B cell (primary cell): ENCODE measurements around the gene RPL37. TPM values are rescaled to one million over a fixed set of nuclear protein-coding genes. Genes with fewer than 3 reads are reported as not detected.

Source experiments
- ATAC-seq: fragments of 200-7000 bp; cut with Tn5 transposase; one replicate; pipeline ENCODE4 v1.10.0; 2021; ENCODE audit warnings: low read depth, mild to moderate bottlenecking, moderate number of reproducible peaks, moderate library complexity
- CTCF ChIA-PET: fragments of 350-600 bp; sonication (Branson Sonifier 250); formaldehyde crosslinking; loops from one replicate; lab custom pipeline; 2021; ENCODE audit warnings: antibody characterized with exemption, inconsistent platforms; lab: Charles Lee
- POLR2A ChIA-PET: fragments of 350-600 bp; sonication (Branson Sonifier 250); formaldehyde crosslinking; loops from one replicate; lab custom pipeline; 2021; ENCODE audit warnings: antibody characterized with exemption; lab: Charles Lee
- DNase-seq: peaks from one replicate; pipeline ENCODE4 v3.0.0; 2013
- H2AFZ ChIP-seq: 2 replicates; pipeline ENCODE4 v1.6.1; 2012; ENCODE audit warnings: mild to moderate bottlenecking, low read depth, low read length; ENCODE audit not compliant: insufficient read depth, poor library complexity, severe bottlenecking
- H3K27ac ChIP-seq, 2 donors: 1 replicate in 1 of 2; 2 replicates in 1 of 2; pipeline ENCODE4 v1.5.1; 2012 to 2013; ENCODE audit warnings: low read length in 2 of 2, mild to moderate bottlenecking in 2 of 2, moderate library complexity in 1 of 2
- H3K27me3 ChIP-seq, 4 experiments: fragments of 200-600 bp in 1 of 4; sonication (generic) in 1 of 4; replicated peaks in 1 of 4; 1 replicate in 2 of 4; 2 replicates in 2 of 4; pipeline versions ENCODE4 v1.6.1 to v1.7.0; 2013 to 2016; ENCODE audit warnings: low read length in 3 of 4, mild to moderate bottlenecking in 2 of 4, mixed read lengths in 1 of 4, moderate library complexity in 1 of 4; ENCODE audit not compliant: insufficient read depth in 4 of 4, control insufficient read depth in 3 of 4; ENCODE audit errors: control extremely low read depth in 1 of 4
- H3K36me3 ChIP-seq, 2 experiments: replicated peaks in 1 of 2; 1 replicate in 1 of 2; 2 replicates in 1 of 2; pipeline versions ENCODE4 v1.6.1 to v1.7.1; 2013; ENCODE audit warnings: low read length in 1 of 2; ENCODE audit not compliant: insufficient read depth in 2 of 2, control insufficient read depth in 1 of 2; ENCODE audit errors: control extremely low read depth in 1 of 2, extremely low read depth in 1 of 2
- H3K4me1 ChIP-seq, 2 donors: fragments of 200-600 bp in 1 of 2; sonication (generic) in 1 of 2; 1 replicate in 1 of 2; 2 replicates in 1 of 2; pipeline versions ENCODE4 v1.5.1 to v1.6.1; 2013 to 2017; ENCODE audit warnings: low read length in 2 of 2; ENCODE audit not compliant: control insufficient read depth in 2 of 2, insufficient read depth in 2 of 2
- H3K4me2 ChIP-seq: replicated peaks from 2 replicates; pipeline ENCODE3; 2012; ENCODE audit warnings: mild to moderate bottlenecking, low read depth, low read length; ENCODE audit not compliant: poor library complexity, severe bottlenecking
- H3K4me3 ChIP-seq, 5 experiments: fragments of 200-600 bp in 1 of 5; sonication (generic) in 1 of 5; 1 replicate in 3 of 5; 2 replicates in 2 of 5; pipeline versions ENCODE4 v1.5.1 to v1.7.0; 2011 to 2016; ENCODE audit warnings: low read length in 4 of 5, mild to moderate bottlenecking in 4 of 5, low read depth in 2 of 5, control low read depth in 1 of 5, moderate library complexity in 1 of 5; ENCODE audit not compliant: insufficient read depth in 1 of 5; ENCODE audit errors: control extremely low read depth in 1 of 5, extremely low read depth in 1 of 5
- H3K79me2 ChIP-seq: fragments of 200-600 bp; sonication (generic); one replicate; pipeline ENCODE4 v1.6.0; 2016; ENCODE audit warnings: low read length; ENCODE audit not compliant: control insufficient read depth, insufficient read depth
- H3K9ac ChIP-seq: fragments of 200-600 bp; sonication (generic); 2 replicates; pipeline ENCODE4 v1.6.1; 2017; ENCODE audit warnings: mild to moderate bottlenecking, low read length, moderate library complexity
- H3K9me3 ChIP-seq, 3 donors: one replicate each; pipeline versions ENCODE4 v1.6.1 to v1.7.1; 2013; ENCODE audit warnings: low read length in 2 of 3; ENCODE audit not compliant: control insufficient read depth in 2 of 3, insufficient read depth in 1 of 3; ENCODE audit errors: control extremely low read depth in 1 of 3
- H4K20me1 ChIP-seq: 2 replicates; pipeline ENCODE4 v1.6.0; 2012; ENCODE audit warnings: mild to moderate bottlenecking, low read length; ENCODE audit not compliant: insufficient read depth, control insufficient read depth, poor library complexity, severe bottlenecking
- H3K27ac Mint-ChIP-seq: one replicate; pipeline ENCODE4 v1.8.0; 2021; ENCODE audit warnings: mixed read lengths
- H3K27me3 Mint-ChIP-seq: one replicate; pipeline ENCODE4 v1.8.0; 2021; ENCODE audit warnings: mixed read lengths
- H3K4me1 Mint-ChIP-seq: one replicate; pipeline ENCODE4 v1.8.0; 2021; ENCODE audit warnings: mixed read lengths
- H3K4me3 Mint-ChIP-seq: one replicate; pipeline ENCODE4 v1.8.0; 2021; ENCODE audit warnings: mixed read lengths
- H3K9me3 Mint-ChIP-seq: one replicate; pipeline ENCODE4 v1.8.0; 2022; ENCODE audit warnings: mixed read lengths; ENCODE audit not compliant: insufficient read depth
- EZH2 ChIP-seq: IDR thresholded peaks from 2 replicates; pipeline ENCODE4 v1.6.1; 2012; ENCODE audit warnings: borderline replicate concordance, low read depth, mild to moderate bottlenecking, moderate library complexity, low read length; ENCODE audit not compliant: insufficient read depth, poor library complexity, severe bottlenecking
- WGBS: methylation state at CpG from one replicate; pipeline ENCODE4 v1.1.5; 2013; ENCODE audit warnings: missing lambda C conversion rate; ENCODE audit not compliant: insufficient coverage; 5-methylcytosine and 5-hydroxymethylcytosine counted together
- intact Hi-C: fragments of 100-400 bp; cut with micrococcal nuclease; formaldehyde crosslinking; loops from one replicate; pipeline ENCODE4 v1.10.0; 2022
- polyA plus RNA-seq: library from polyadenylated mRNA; depleted of rRNA; stranded (reverse); fragments of >200 nt; gene quantifications from 2 replicates; pipeline ENCODE4 v1.2.3, GENCODE V29; 2012
- total RNA-seq, 2 donors: library from RNA; stranded (reverse); fragments of 120-200 nt in 1 of 2; gene quantifications; 1 replicate in 1 of 2; 2 replicates in 1 of 2; pipeline versions ENCODE4 v1.2.3 to v1.2.4, GENCODE V29; 2013 to 2022
- TF ChIP-seq, protein P1 (sequence below): fragments of 200-600 bp; IDR thresholded peaks from one replicate; pipeline ENCODE4 v1.8.0; 2022; ENCODE audit warnings: antibody characterized with exemption, mild to moderate bottlenecking

Gene RPL37
- total and polyA plus RNA-seq, 2 donors (not counting 1 experiment from before 2014, with no cell fraction given) = 173 to 2,240 TPM

- ChIA-PET CTCF (interaction anchor here (0.6 to 1.3 kb wide), 3 partner anchors 9 to 41 kb away, joined by 3 read pairs; partner anchors contain the start of gene TTC33), POLR2A (interaction anchor here (1.1 to 1.5 kb wide), 4 partner anchors 35 to 59 kb away, joined by 3 to 5 read pairs (median 4); partner anchors contain the start of gene RPL37)
- Mint-ChIP-seq H3K27me3 (no peaks in the 10 kb centered on the region), H3K27ac (peak overlapping the region; percentile 94), H3K9me3 (no peaks in the 10 kb centered on the region), H3K4me3 (peak overlapping the region; percentile 82), H3K4me1 (peaks cover 42% of the 10 kb centered on the region)
- Histone ChIP-seq H3K9me3 (no peaks in the 10 kb centered on the region), H3K79me2 (peaks cover 56% of the 10 kb centered on the region), H3K27me3 (no peaks in the 10 kb centered on the region), H3K4me3 (peak overlapping the region; percentile 57 to 98 (median 82)), H3K9ac (peak overlapping the region; percentile 91), H3K27ac (peak overlapping the region; percentile 82 to 83), H3K4me2 (peak overlapping the region; percentile 75), H3K36me3 (peaks cover 1 to 3% of the 10 kb centered on the region in 2 experiments), H2AFZ (peak overlapping the region; percentile 95), H4K20me1 (peaks cover 27% of the 10 kb centered on the region), H3K4me1 (peaks cover 15 to 23% of the 10 kb centered on the region in 2 donors)
- DNase-seq = peak; percentile 78
- WGBS = under 1% methylated on average over 54 of the region's 56 CpGs
- TF ChIP-seq, protein P1, sequence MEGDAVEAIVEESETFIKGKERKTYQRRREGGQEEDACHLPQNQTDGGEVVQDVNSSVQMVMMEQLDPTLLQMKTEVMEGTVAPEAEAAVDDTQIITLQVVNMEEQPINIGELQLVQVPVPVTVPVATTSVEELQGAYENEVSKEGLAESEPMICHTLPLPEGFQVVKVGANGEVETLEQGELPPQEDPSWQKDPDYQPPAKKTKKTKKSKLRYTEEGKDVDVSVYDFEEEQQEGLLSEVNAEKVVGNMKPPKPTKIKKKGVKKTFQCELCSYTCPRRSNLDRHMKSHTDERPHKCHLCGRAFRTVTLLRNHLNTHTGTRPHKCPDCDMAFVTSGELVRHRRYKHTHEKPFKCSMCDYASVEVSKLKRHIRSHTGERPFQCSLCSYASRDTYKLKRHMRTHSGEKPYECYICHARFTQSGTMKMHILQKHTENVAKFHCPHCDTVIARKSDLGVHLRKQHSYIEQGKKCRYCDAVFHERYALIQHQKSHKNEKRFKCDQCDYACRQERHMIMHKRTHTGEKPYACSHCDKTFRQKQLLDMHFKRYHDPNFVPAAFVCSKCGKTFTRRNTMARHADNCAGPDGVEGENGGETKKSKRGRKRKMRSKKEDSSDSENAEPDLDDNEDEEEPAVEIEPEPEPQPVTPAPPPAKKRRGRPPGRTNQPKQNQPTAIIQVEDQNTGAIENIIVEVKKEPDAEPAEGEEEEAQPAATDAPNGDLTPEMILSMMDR = no peak
- TF ChIP-seq EZH2 = no peak
- intact Hi-C loops = loop anchor here (1.0 kb wide), 4 partner anchors 38 to 1723 kb away; partner anchors contain the start of genes FBXO4, RICTOR, RPL37 and TTC33
- peak; percentile 39 for ATAC-seq
Measured at GRCh38 chr5:40797273-40798011, 37.6 kb downstream of the RPL37 start.

DNA sequence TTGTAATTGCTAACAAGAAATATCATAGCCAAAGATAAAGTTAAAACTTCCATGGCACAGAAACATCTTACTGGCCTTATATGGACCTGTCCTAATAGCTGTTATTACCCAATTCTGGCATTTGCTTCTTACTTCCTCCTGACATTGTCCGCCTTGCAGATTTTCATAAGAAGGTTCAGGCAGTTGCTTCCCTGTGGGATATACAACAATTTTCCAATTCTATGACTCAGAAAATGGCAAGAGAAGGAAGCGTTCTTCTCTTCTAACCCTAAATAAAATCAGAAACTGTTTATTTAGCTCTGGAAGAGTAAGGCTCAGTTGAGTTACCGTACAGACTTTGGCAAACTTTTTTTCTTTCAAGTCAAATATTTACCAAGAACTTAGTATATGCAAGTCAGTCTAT is 38.5 kb downstream of the RPL37 start:
- H3K27ac ChIP-seq = no peak overlapping the region
- H3K79me2 ChIP-seq = peaks cover 65% of the 10 kb centered on the region
- Mint-ChIP-seq H3K27ac (peak overlapping the region; percentile 80), H3K4me1 (peaks cover 50% of the 10 kb centered on the region), H3K9me3 (no peaks in the 10 kb centered on the region), H3K4me3 (peak overlapping the region; percentile 82), H3K27me3 (no peaks in the 10 kb centered on the region)
- no peaks in the 10 kb centered on the region for H3K27me3 ChIP-seq
- H3K4me3 ChIP-seq = peak overlapping the region in 2 of 5 experiments; percentile 54 to 82
- H3K36me3 ChIP-seq = peaks cover 1 to 3% of the 10 kb centered on the region in 2 experiments
- peak; percentile 12 for DNase-seq
- ChIA-PET POLR2A (no interaction called here), CTCF (interaction anchor here (0.9 to 1.3 kb wide), 2 partner anchors 8 to 36 kb away, joined by 3 to 4 read pairs; no protein-coding TSS in a partner anchor)
- intact Hi-C loops = no loop called here
- peak overlapping the region; percentile 75 for H3K4me2 ChIP-seq
- H4K20me1 ChIP-seq = peaks cover 36% of the 10 kb centered on the region
- H3K9ac ChIP-seq = no peak overlapping the region
- no peaks in the 10 kb centered on the region for H3K9me3 ChIP-seq
- no CpG with 5 or more reads among the region's 3 CpGs for WGBS
- ATAC-seq = no peak
- peaks cover 15 to 23% of the 10 kb centered on the region in 2 donors for H3K4me1 ChIP-seq
- no peak overlapping the region for H2AFZ ChIP-seq
- no peak for TF ChIP-seq EZH2
- TF ChIP-seq, protein P1 = no peak
